GM10847 (cell line): ENCODE data around the gene GPA33.

Source experiments
- POLR2A ChIP-seq: IDR thresholded peaks from 2 replicates; pipeline ENCODE4 v1.6.1; 2011; ENCODE audit not compliant: insufficient read length; ENCODE audit errors: extremely low read depth

Gene GPA33

GRCh38 chr1:167090314-167090942 is at the start of gene GPA33:
Gene GPA33, minus strand, starts transcription at chr1:167090377. Its CDS starts 90 bp downstream, at chr1:167090287.
- no peak for TF ChIP-seq POLR2A

- TF ChIP-seq POLR2A, result no peak
These were observed 48.5 kb upstream of the GPA33 start for GRCh38 chr1:167138703-167139102.

GRCh38 chr1:167137793-167138510 is 47.8 kb upstream of the GPA33 start:
- no peak for TF ChIP-seq POLR2A

GRCh38 chr1:167137332-167137781 is 47.2 kb upstream of the GPA33 start:
- no peak for TF ChIP-seq POLR2A

- no peak for TF ChIP-seq POLR2A
These were observed 46.6 kb upstream of the GPA33 start for GRCh38 chr1:167136806-167137205.

- TF ChIP-seq POLR2A, result no peak
These were observed 46.0 kb upstream of the GPA33 start for GRCh38 chr1:167136191-167136614.

- no peak for TF ChIP-seq POLR2A
These were observed 45.2 kb upstream of the GPA33 start for GRCh38 chr1:167135281-167135840.

- no peak for TF ChIP-seq POLR2A
These were observed 42.3 kb upstream of the GPA33 start for GRCh38 chr1:167132301-167133010.

GRCh38 chr1:167130829-167131510 is 40.8 kb upstream of the GPA33 start:
- no peak for TF ChIP-seq POLR2A

- no peak for TF ChIP-seq POLR2A
These were observed 38.4 kb upstream of the GPA33 start for GRCh38 chr1:167128261-167129227.

- no peak for TF ChIP-seq POLR2A
These were observed 37.5 kb upstream of the GPA33 start for GRCh38 chr1:167127661-167128060.

- no peak for TF ChIP-seq POLR2A
These were observed 37.1 kb upstream of the GPA33 start for GRCh38 chr1:167127236-167127635.

- TF ChIP-seq POLR2A, result no peak
These were observed 36.6 kb upstream of the GPA33 start for GRCh38 chr1:167126811-167127210.

- TF ChIP-seq POLR2A, result no peak
These were observed 36.1 kb upstream of the GPA33 start for GRCh38 chr1:167126317-167126716.

GRCh38 chr1:167122568-167122967 is 32.4 kb upstream of the GPA33 start:
- no peak for TF ChIP-seq POLR2A

GRCh38 chr1:167122121-167122480 is 31.9 kb upstream of the GPA33 start:
- no peak for TF ChIP-seq POLR2A
